DLD1 (cell line): ENCODE data around the gene PRKG1.
"Not testable (repeated sequence)": the region's sequence is repeated elsewhere in the genome, so short reads cannot be mapped to it uniquely, and the experiment has no call there.

ENCODE experiments used
- in situ Hi-C: cut with HindIII; loops from 2 replicates; pipeline ENCODE4 v1.10.0; 2017; ENCODE audit warnings: low sequenced_read_pairs

The PRKG1 gene

DNA sequence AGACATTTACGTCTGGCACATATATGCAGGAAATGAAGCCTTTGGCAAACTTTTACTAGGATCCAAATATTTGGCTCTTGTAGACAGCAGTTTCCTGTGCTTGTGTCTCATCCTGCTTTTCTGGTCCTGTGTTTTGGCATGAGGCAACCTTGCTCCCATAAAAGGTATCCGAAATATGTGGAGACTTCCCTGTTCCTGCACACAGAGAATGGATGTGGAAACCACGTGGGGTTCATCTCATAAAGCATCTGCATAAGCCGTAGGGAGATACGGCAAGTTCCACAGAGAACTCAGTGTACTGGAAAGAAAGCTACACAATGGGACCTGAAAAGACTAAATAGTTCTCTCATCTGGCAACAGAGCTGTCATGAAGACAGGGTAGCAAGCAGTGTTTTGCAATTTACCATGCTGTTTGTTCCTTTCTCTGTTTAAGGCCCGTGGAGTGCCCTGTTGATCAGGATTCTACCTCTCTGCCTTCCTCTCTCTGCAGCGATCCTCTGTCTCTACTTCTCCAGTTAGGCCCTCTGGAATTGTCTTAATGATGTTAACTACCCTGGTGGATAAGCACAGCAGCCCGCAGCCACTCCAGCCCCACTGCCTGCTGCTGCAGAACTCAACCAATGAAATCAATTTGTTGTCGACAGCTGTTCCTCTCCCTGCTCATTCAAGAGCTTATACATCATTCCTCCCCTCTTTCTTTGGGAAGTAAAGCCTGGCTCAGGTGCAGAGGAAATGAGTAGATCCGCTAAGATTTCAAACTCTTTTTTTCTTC is 331.5 kb downstream of the PRKG1 start:
- in situ Hi-C loops = no loop called here

DNA sequence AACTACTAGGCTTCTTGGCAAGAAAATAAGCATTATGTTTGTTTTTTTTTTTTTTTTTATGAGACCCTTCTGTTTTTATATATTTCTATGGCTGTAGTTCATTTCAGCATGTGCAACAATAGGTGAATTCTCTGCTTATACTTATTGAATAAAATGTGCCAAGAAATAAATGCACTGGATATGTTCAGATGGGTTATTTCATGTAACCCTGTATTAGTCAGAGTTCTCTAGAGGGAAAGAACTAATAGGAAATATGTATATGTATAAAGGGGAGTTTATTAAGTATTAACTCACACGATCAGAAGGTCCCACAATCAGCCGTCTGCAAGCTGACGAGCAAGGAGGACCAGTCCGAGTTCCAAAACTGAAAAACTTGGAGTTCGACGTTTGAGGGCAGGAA is 332.3 kb downstream of the PRKG1 start:
- in situ Hi-C loops = no loop called here

DNA sequence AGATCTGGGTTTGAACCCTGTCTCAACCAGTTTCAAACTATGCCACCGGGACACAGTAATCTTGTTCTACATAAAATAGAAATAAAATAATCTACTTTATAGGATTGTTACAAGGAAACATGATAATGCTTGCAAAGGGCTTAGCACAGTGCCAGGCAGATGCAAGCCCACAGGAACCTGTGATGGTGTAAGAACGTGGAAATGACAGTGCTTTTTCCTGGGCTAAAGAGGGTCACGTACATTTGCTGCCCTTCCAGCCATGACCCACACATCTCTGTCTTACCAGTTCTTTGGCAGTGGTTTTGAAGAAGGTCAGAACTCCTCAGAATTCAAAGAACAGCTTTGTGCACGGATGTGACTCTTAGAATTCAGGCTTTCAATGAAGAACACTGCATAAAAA is 342.2 kb downstream of the PRKG1 start:
- in situ Hi-C loops = no loop called here

GRCh38 chr10:51419196-51420093 is 345.2 kb downstream of the PRKG1 start:
- in situ Hi-C loops = no loop called here

DNA sequence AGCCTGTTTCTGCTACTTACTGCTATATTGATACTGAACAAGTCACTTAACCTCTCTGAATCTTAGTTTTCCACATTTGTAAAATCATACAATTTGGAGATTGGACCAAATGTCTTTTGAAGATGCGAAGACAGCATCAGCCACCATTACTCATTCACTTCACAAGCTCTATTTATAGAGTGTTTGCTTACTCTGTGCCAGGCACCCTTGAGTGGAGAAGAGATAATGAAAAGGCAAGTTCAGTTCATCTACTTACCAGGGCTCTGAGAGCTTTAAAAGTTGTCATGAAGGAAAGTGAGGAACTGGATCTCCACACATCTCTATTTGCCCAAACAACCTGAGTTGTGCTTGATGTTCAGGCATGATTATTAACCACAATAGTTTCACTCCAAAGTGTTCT is 347.6 kb downstream of the PRKG1 start:
- in situ Hi-C loops = no loop called here

DNA sequence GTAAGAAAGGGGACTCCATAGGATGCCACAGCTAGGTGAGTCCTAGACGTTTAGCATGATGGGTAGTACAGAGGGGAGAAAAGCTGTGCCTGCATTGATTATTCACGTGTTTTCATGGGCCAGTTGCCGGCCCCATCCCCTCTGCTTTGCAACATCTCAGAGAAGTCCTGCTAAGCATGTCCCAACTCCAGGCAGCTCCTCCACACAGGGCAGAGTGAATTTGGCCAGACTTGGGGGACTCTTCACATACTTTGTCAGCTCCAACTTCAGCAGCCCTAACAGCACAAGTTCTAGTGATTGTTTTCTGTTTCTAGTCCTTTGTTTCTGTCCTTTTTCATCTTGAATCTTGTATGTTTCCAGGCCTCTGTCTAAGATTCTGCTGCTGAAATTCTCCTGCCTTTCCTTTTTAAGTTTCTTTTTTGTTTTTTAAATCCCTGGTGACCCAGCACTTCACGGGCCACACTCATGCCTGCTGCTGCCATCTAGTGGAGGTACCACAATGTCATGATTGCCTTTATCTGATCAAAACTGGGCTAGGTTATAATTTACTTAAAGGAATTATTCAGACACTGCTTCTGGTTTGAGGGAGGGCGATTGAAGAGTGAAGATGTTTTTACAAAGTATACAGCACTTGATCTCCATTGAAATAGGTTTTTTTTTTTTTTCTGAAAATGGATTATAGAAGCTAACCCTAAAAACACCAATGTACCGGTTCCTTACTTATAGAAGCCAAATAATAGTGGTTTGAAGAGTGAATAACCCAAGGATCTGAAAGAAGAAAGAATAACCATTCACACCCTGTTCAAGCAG is 348.2 kb downstream of the PRKG1 start:
- in situ Hi-C loops = no loop called here

DNA sequence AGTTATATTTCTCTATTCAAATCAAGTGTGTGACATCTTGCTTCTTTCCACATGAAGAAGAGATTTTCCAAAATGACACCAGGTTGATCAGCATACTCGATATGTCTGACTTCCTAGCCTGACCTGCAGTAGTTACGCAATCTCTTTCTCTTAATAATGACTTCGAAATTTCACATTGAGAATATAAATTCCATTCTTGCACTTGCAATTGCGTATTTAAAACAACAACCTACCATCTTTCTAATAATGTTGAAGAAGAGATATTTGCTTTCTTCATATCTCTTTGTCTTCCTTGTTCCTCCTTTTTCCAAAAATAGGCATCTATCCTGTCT is 348.8 kb downstream of the PRKG1 start:
- in situ Hi-C loops = no loop called here

DNA sequence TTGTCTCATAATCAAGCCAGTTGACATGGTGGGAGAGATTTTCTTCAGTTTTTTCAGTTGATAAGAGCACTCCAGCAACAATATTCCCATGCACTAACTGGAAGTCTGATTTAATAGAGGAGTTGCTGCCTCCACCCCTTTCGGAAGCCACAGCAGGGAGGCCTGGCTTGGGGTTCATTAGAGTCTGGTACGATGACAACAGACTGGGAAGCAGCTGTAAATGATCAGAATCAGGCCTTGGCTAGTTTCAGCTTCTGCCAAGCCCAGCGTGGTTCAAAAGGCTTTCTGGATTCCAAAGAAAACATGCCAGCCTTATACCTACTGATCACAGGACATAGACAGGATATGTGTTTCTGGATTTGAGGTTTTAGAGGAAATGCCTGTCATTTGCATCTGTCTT is 351.1 kb downstream of the PRKG1 start:
- in situ Hi-C loops = no loop called here

- in situ Hi-C loops = no loop called here
Measured at GRCh38 chr10:51427758-51428157, 353.5 kb downstream of the PRKG1 start.

GRCh38 chr10:51430506-51430905 is 356.2 kb downstream of the PRKG1 start:
- in situ Hi-C loops = no loop called here

DNA sequence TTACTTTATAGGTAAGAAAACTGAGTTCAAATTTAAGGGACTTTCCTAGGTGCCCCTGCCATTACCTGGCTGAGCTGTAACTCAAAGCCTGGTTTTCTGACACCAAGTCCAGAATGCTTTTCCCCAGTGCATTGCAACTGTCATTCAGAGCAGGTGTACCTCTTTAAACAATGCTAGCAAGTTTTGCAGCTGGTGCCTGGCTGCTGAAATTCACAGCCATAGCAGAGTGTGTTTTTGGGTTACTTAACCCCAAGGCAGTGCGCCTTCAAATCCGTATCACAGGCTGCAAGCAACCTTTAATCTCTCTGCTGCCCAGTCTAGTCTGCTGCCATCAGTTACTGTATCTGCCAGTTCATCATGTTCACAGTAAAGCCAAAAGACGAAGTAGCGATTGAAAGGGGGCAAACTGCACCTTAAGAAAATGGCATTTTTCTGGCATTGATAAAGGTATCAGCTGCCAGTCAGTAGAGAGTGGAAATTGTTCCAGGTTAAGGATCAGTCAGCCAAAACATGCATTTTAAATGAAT is 359.7 kb downstream of the PRKG1 start:
- in situ Hi-C loops = no loop called here

GRCh38 chr10:51436805-51437204 is 362.5 kb downstream of the PRKG1 start:
- in situ Hi-C loops = no loop called here

DNA sequence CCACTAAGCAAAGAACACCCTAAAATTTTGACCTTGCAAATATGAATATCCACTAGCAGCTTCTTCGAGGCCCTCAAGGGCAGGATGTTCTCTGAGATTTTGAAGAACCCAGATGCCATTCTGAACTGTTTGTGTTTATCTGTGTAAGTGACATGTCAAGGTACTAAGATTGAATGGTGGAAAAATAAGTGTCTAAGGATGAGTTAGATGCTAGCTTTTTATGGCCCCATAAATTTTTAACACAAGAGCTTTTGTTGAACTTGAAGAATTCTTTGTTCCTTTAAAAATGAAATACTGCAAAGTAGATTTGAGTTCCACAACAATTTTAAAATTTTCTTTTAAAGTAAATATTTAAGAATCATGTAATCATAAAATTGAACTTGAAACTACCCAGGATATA is 365.4 kb downstream of the PRKG1 start:
- in situ Hi-C loops = no loop called here

DNA sequence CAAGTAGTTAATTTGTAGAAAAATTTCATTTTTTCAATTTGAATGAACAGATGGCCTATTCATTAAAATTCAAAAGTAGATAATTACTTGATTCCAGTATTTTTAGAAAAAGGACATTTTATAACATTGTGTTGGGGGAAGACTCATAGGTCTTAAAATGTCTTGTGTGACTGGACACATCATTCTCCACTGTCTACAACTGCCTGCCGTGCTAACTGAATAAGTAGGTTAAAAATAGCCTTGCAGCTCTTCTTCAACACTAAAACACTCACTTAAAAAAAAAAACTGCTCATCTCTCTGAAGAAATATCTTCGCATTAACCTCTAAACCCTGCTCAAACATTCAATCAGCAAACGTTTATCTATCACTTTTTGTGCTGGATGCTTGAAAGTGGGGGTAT is 371.3 kb downstream of the PRKG1 start:
- in situ Hi-C loops = no loop called here

DNA sequence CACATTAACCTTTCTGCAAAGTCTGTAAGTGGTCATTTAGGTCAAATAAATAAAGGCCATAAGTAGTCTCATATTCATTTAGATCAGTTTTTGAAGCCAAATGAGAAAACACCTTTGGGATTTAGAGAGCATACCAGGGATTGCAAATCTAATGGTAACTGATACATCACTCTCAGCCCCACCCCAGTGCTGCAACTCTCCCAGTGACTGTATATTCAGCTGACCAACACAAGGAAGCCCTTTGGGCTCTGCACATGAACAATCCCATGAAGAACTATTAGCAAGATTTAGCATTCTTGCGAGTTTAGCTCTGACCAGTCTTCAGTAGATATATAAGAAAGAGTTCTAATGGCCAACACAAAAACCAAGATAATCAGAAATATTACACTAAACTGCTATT is 372.8 kb downstream of the PRKG1 start:
- in situ Hi-C loops = no loop called here

DNA sequence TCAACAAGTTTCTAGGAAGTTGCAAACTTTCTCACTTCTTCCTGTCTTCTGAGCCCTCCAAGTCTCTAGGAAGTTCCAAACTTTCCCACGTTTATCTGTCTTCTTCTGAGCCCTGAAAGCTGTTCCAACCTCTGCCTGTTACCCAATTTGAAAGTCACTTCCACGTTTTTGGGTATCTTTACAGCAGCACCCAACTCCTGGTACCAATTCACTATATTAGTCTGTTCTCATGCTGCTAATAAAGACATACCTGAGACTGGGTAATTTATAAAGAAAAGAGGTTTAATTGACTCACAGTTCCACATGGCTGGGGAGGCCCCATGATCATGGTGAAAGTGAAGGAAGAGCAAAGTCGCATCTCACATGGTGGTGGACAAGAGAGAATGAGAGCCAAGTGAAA is 381.5 kb downstream of the PRKG1 start:
- in situ Hi-C loops = not testable (repeated sequence)

DNA sequence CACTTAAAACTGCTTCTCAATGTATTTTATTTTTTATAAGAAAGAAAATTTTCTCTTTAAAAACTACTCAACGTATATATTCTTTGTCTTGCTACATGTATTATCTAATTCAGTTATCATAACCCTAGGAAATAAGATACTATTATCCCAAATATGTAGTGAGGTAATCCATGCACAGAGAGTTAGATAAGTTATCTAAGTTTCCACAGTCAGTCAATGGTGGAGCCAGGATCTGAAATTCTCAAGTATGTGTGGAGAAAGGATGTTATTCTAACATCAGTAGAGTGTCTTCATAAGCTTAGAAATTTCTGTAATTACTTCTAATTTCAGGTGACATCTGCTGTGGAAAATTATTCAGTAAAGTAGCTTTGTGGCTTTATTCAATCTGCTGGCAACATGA is 385.2 kb downstream of the PRKG1 start:
- in situ Hi-C loops = no loop called here

- in situ Hi-C loops = no loop called here
Measured at GRCh38 chr10:51462076-51462779, 387.9 kb downstream of the PRKG1 start.

- in situ Hi-C loops = no loop called here
Measured at GRCh38 chr10:51468424-51468823, 394.1 kb downstream of the PRKG1 start.

- in situ Hi-C loops = no loop called here
Measured at GRCh38 chr10:51469686-51470085, 395.4 kb downstream of the PRKG1 start.

DNA sequence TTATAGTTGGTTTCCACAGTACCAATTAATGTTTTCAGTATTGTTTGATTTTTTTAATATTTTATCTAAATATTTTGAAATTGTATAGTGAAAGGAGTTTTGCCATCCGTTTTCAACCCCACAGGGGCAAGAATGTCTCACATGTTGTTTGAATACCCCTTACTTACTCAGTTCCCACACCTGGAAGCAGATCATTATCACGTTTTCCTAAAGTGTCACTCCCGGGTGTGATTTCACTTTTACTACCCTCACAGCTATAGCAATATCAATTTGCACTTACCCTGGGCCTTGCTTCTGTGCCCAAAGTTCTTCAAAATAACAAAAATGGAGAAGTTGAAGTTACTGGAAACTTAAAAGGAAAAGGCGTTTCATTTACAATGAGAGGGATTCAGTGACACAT is 397.0 kb downstream of the PRKG1 start:
- in situ Hi-C loops = no loop called here
